HT1080 (cell line): ENCODE data around the gene FAM241A. TPM values are rescaled to one million over a fixed set of nuclear protein-coding genes. Genes with fewer than 3 reads are reported as not detected.
"Not testable (repeated sequence)": the region's sequence is repeated elsewhere in the genome, so short reads cannot be mapped to it uniquely, and the experiment has no call there.

ENCODE experiments used
- DNase-seq: peaks from one replicate; pipeline ENCODE4 v3.0.0-alpha.2; 2015; ENCODE audit warnings: low read depth
- total RNA-seq: library from RNA; depleted of rRNA; stranded (reverse); fragments of >200 nt; shearing (Covaris generic); gene quantifications from 2 replicates; pipeline ENCODE4 v1.2.3, GENCODE V29; 2014

FAM241A gene
- total RNA-seq, 1 experiment from 2014 or later, result 4.8 TPM

- no peak for DNase-seq
Measured at GRCh38 chr4:112172180-112172579, 26.9 kb downstream of the FAM241A start.

GRCh38 chr4:112173593-112174558 is 28.6 kb downstream of the FAM241A start:
- DNase-seq, result peak; percentile 43

- no peak for DNase-seq
Measured at GRCh38 chr4:112175840-112176239, 30.6 kb downstream of the FAM241A start.

GRCh38 chr4:112176596-112176995 is 31.3 kb downstream of the FAM241A start:
- DNase-seq, result no peak

- not testable (repeated sequence) for DNase-seq
Measured at GRCh38 chr4:112178741-112179140, 33.5 kb downstream of the FAM241A start.

GRCh38 chr4:112181358-112182000 is 36.2 kb downstream of the FAM241A start:
- no peak for DNase-seq

GRCh38 chr4:112182604-112183003 is 37.4 kb downstream of the FAM241A start:
- no peak for DNase-seq

- DNase-seq, result no peak
Measured at GRCh38 chr4:112183252-112183651, 38.0 kb downstream of the FAM241A start.

GRCh38 chr4:112184438-112184837 is 39.2 kb downstream of the FAM241A start:
- DNase-seq, result no peak

- DNase-seq, result no peak
Measured at GRCh38 chr4:112185334-112185733, 40.1 kb downstream of the FAM241A start.

- no peak for DNase-seq
Measured at GRCh38 chr4:112185740-112186670, 40.8 kb downstream of the FAM241A start.

GRCh38 chr4:112189754-112190153 is 44.5 kb downstream of the FAM241A start:
- no peak for DNase-seq

- no peak for DNase-seq
Measured at GRCh38 chr4:112190684-112191083, 45.4 kb downstream of the FAM241A start.

- DNase-seq, result no peak
Measured at GRCh38 chr4:112196461-112196860, 51.2 kb downstream of the FAM241A start.

- DNase-seq, result no peak
Measured at GRCh38 chr4:112199041-112199440, 53.8 kb downstream of the FAM241A start.

- DNase-seq, result no peak
Measured at GRCh38 chr4:112201915-112202505, 56.8 kb downstream of the FAM241A start.

- DNase-seq, result no peak
Measured at GRCh38 chr4:112203593-112203992, 58.3 kb downstream of the FAM241A start.

GRCh38 chr4:112206431-112206830 is 61.2 kb downstream of the FAM241A start:
- no peak for DNase-seq

GRCh38 chr4:112208137-112209095 is 63.2 kb downstream of the FAM241A start:
- DNase-seq, result not testable (repeated sequence)

GRCh38 chr4:112210777-112211176 is 65.5 kb downstream of the FAM241A start:
- no peak for DNase-seq
